Hepatocyte (in vitro differentiated cells): ENCODE measurements around the gene SH3RF3.

Experiments used
- CTCF ChIP-seq: fragments of 200-600 bp; sonication (generic); IDR thresholded peaks from 2 replicates; pipeline ENCODE4 v1.5.1; 2016; ENCODE audit warnings: antibody characterized with exemption, mild to moderate bottlenecking; ENCODE audit not compliant: poor library complexity
- EZH2 ChIP-seq: fragments of 200-600 bp; sonication (generic); IDR thresholded peaks from 2 replicates; pipeline ENCODE4 v1.6.1; 2016; ENCODE audit warnings: antibody characterized with exemption, mild to moderate bottlenecking, borderline replicate concordance
- EZH2phosphoT487 ChIP-seq: fragments of 200-600 bp; sonication (generic); IDR thresholded peaks from one replicate; pipeline ENCODE4 v1.6.1; 2018; ENCODE audit warnings: antibody characterized with exemption, mild to moderate bottlenecking, low read depth, moderate library complexity; ENCODE audit not compliant: unreplicated experiment, severe bottlenecking

- TF ChIP-seq CTCF (no peak), EZH2 (no peak), EZH2phosphoT487 (no peak)
Measured at GRCh38 chr2:109453371-109453995, 324.5 kb downstream of the SH3RF3 start.
